GM12874 (cell line): ENCODE measurements around the gene ASIP.

Source experiments
- TF ChIP-seq, protein P1 (sequence below): IDR thresholded peaks from 2 replicates; pipeline ENCODE4 v1.5.1; 2011; ENCODE audit warnings: low read depth, mild to moderate bottlenecking, control low read depth, low read length, moderate library complexity; ENCODE audit not compliant: insufficient read depth

The ASIP gene

DNA sequence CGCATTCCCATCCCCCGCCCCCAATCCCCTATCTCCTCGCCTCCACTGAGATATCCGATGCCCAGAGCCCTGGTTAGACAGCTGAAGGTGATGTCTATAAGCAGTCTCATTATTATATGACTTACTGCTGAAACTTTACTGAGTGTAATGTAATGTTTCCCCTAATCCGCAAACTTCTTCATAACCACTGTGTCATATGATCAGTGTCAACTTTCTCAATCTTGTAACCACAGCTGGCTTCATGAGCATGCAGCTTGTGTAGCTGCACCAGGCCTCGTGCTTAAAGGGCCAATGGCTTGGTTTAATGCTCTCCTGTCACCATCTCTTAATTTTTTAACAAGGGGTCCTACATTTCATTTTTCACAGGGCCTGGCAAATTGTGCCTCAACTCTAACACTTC, 8.1 kb downstream of the ASIP start:
- TF ChIP-seq, protein P1, sequence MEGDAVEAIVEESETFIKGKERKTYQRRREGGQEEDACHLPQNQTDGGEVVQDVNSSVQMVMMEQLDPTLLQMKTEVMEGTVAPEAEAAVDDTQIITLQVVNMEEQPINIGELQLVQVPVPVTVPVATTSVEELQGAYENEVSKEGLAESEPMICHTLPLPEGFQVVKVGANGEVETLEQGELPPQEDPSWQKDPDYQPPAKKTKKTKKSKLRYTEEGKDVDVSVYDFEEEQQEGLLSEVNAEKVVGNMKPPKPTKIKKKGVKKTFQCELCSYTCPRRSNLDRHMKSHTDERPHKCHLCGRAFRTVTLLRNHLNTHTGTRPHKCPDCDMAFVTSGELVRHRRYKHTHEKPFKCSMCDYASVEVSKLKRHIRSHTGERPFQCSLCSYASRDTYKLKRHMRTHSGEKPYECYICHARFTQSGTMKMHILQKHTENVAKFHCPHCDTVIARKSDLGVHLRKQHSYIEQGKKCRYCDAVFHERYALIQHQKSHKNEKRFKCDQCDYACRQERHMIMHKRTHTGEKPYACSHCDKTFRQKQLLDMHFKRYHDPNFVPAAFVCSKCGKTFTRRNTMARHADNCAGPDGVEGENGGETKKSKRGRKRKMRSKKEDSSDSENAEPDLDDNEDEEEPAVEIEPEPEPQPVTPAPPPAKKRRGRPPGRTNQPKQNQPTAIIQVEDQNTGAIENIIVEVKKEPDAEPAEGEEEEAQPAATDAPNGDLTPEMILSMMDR = no peak

DNA sequence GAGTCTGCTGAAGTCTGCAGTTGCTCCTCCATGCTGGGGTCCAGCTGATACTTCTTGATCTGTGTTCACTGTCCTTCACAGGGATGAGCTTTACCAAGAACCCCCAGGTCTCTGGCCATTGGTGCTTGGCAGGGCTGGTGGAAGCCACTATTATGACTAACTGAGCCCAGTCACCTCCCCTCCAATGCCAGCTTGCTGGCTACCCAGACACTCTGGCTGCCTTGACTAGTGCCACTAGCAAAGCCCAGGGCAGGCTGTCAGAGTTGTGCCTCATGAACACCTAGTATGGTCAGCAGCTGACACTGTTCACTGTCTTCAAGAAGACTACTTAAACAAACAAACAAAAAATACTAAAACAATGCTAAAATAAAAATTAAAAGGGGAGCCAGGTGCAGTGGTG, 8.8 kb downstream of the ASIP start:
- TF ChIP-seq, protein P1 = no peak

DNA sequence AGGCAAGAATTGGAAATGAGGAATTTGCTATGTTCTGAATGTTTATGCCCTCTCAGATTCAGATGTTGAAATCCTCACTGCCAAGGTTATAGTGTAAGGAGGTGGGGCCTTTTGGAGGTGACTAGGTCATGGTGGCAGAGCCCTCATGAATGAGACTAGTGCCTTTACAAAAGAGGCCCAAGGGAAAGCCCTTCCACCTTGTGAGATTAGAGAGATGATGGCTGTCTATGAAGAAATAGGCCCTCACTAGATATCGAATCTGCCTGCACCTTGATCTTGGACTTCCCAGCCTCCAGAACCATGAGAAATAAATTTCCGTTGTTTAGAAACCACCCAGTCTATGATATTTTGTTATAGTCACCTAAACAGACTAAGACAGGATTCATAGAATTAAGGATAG, 10.4 kb downstream of the ASIP start:
- TF ChIP-seq, protein P1 = no peak

DNA sequence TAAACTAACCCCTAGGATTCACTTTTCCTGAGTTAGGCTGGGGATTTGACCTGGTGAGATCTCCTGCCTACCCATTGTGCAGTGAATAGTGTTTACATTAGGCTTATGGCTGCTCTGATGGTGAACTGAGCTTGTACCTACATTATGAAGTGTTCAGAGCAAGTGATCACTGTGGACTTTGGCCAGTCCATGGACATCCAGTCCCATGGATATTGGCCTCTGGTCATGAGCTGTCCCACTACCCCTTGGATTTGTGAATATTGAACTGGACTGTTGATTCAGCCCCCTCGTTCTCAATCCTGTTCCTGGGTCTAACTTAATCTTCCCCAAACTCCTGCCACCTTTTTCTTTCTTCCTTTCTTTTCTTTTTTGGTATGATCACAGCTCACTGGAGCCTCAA, 13.8 kb downstream of the ASIP start:
- TF ChIP-seq, protein P1 = no peak

DNA sequence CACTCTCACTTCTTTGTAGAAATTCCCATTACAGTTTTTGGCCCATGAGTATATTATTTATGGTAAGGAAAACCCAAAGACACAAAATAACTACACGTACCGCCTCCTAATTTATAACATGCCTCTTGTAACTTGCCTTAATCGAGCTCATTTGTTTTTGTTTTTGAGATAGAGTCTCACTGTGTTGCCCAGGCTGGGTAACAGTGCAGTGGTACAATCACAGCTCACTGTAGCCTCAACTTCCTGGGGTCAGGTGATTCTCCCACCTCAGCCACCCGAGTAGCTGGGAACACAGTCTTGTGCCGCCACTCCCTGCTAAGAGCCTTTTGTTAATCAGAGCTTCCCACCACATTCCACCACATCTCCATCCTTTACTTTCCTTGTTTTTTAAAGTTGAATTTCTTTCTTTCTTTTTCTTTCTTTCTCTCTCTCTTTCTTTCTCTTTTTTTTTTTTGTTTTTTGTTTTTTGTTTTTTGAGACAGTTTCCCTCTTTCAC, 15.5 kb downstream of the ASIP start:
- TF ChIP-seq, protein P1 = no peak

DNA sequence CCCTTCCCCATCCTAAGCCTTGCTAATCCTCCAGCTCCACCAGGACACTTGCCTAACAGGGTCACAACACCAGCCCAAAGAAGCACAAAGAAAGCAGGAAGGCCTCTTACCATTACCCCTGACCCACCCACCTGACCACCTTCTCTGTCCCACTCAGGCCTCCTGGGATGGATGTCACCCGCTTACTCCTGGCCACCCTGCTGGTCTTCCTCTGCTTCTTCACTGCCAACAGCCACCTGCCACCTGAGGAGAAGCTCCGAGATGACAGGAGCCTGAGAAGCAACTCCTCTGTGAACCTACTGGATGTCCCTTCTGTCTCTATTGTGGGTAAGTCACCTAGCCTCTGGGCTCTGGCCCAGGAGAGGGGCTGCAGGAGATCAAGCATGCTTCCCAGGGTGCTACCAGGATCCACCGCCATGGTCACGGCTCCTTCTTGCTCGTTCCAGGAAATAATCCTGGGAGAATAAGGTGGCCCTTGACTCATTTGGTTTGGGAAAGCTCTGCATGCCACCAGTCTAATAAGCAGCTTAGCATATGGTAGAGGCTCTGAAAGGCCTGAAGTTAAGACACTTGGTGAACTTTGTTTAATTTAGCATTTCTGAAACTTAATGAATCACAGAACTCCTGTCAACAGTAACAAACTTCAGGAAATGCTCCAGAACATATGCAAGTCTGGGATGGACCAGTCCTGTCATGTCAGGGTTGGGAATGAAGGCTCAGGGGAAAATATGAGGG, 19.2 kb downstream of the ASIP start:
- TF ChIP-seq, protein P1 = no peak

DNA sequence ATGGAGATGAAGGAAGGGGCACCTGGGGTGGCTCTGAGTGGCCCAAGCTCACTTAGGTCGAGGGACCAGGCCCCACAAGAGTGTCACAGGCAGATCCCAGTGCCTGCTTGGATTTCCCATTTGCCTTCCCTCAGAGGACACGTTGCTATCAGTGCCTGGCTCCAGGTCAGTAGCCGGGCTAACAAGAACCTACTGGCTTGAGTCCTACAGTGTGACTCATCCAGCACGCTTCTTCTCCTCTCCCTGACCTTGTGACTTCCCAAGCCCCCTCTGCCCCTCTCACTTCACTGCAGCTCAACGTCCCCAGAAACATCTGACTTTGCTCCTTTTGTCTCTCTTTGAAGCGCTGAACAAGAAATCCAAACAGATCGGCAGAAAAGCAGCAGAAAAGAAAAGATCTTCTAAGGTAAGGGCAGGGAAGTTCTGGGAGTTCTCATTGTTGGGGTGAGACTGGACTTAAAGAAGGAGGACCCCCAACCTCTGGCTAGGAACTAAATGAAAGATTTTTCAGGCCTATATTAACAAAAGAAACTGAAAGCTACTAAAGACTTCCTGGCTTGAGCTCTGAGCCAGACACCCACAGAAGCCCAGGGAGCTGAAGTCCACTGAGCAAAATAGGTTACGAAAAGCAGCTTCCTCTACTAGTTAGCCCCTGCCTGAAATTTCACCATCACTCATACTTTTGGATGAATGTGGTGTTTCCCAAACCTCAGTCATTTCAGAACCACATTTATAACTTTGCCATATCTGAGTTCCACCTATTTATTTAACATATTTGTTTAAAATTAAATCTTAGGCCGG, 21.5 kb downstream of the ASIP start:
- TF ChIP-seq, protein P1 = no peak
